Stomach smooth muscle (tissue), 2 donors: Measurements from ENCODE around the gene ZNF92.
"Not testable (repeated sequence)": the region's sequence is repeated elsewhere in the genome, so short reads cannot be mapped to it uniquely, and the experiment has no call there.

Source experiments
- H3K27ac ChIP-seq: one replicate; pipeline ENCODE4 v1.7.0; 2013; ENCODE audit warnings: mild to moderate bottlenecking, low read length, inconsistent platforms
- H3K27me3 ChIP-seq, 2 donors: one replicate each; pipeline ENCODE4 v1.7.0; 2013; ENCODE audit warnings: low read length in 2 of 2; ENCODE audit not compliant: insufficient read depth in 2 of 2, control insufficient read depth in 1 of 2
- H3K36me3 ChIP-seq, 2 donors: one replicate each; pipeline ENCODE4 v1.7.0; 2013; ENCODE audit warnings: low read length in 2 of 2; ENCODE audit not compliant: control insufficient read depth in 2 of 2, insufficient read depth in 2 of 2
- H3K4me1 ChIP-seq: one replicate; pipeline ENCODE4 v1.7.0; 2013; ENCODE audit warnings: low read length; ENCODE audit not compliant: control insufficient read depth, insufficient read depth
- H3K4me3 ChIP-seq, 2 donors: one replicate each; pipeline ENCODE4 v1.7.0; 2013; ENCODE audit warnings: low read length in 2 of 2
- H3K9ac ChIP-seq, 2 donors: one replicate each; pipeline ENCODE4 v1.7.0; 2013; ENCODE audit warnings: low read length in 2 of 2, mild to moderate bottlenecking in 1 of 2
- H3K9me3 ChIP-seq, 2 donors: one replicate each; pipeline ENCODE4 v1.7.0; 2013; ENCODE audit warnings: low read length in 2 of 2; ENCODE audit not compliant: control insufficient read depth in 2 of 2
- donor health status: healthy.
- donor health status: Pancreatic carcinoma.

The ZNF92 gene

GRCh38 chr7:65381742-65382141 lies 8.1 kb downstream of the ZNF92 start:
- Histone ChIP-seq H3K36me3 (no peaks in the 10 kb centered on the region), H3K9ac (no peak overlapping the region), H3K9me3 (no peaks in the 10 kb centered on the region), H3K4me1 (no peaks in the 10 kb centered on the region), H3K27ac (no peak overlapping the region), H3K27me3 (no peaks in the 10 kb centered on the region), H3K4me3 (no peak overlapping the region)

- no peaks in the 10 kb centered on the region for H3K27me3 ChIP-seq
- H3K9me3 ChIP-seq, result no peaks in the 10 kb centered on the region
- H3K9ac ChIP-seq, result no peak overlapping the region
- H3K27ac ChIP-seq, result no peak overlapping the region
- no peak overlapping the region for H3K4me3 ChIP-seq
- no peaks in the 10 kb centered on the region for H3K36me3 ChIP-seq
- H3K4me1 ChIP-seq, result no peaks in the 10 kb centered on the region
These were observed 8.8 kb downstream of the ZNF92 start for GRCh38 chr7:65382452-65382851.

GRCh38 chr7:65387891-65388290 lies 14.2 kb downstream of the ZNF92 start:
- no peaks in the 10 kb centered on the region for H3K36me3 ChIP-seq
- H3K27ac ChIP-seq, result no peak overlapping the region

GRCh38 chr7:65390588-65390987 lies 16.9 kb downstream of the ZNF92 start:
- no peaks in the 10 kb centered on the region for H3K9me3 ChIP-seq
- H3K4me1 ChIP-seq, result no peaks in the 10 kb centered on the region
- no peak overlapping the region for H3K27ac ChIP-seq
- H3K36me3 ChIP-seq, result no peaks in the 10 kb centered on the region
- H3K4me3 ChIP-seq, result no peak overlapping the region
- no peaks in the 10 kb centered on the region for H3K27me3 ChIP-seq
- no peak overlapping the region for H3K9ac ChIP-seq

More at GRCh38 chr7:65387891-65388290, 14.2 kb downstream of the ZNF92 start:
- Histone ChIP-seq H3K9me3 (no peaks in the 10 kb centered on the region), H3K27me3 (no peaks in the 10 kb centered on the region), H3K9ac (no peak overlapping the region), H3K4me3 (no peak overlapping the region), H3K4me1 (no peaks in the 10 kb centered on the region)

- no peaks in the 10 kb centered on the region for H3K9me3 ChIP-seq
- no peaks in the 10 kb centered on the region for H3K4me1 ChIP-seq
- H3K4me3 ChIP-seq, result no peak overlapping the region
- no peak overlapping the region for H3K9ac ChIP-seq
- no peaks in the 10 kb centered on the region for H3K27me3 ChIP-seq
- H3K36me3 ChIP-seq, result peaks cover 3 to 5% of the 10 kb centered on the region in 2 donors
- H3K27ac ChIP-seq, result no peak overlapping the region
These were observed 24.1 kb downstream of the ZNF92 start for GRCh38 chr7:65397730-65398142.

GRCh38 chr7:65398671-65399070 lies 25.0 kb downstream of the ZNF92 start:
- H3K9me3 ChIP-seq, H3K27ac ChIP-seq: not testable (repeated sequence)

GRCh38 chr7:65399101-65399500 lies 25.4 kb downstream of the ZNF92 start:
- not testable (repeated sequence) for H3K27me3 ChIP-seq, H3K36me3 ChIP-seq, H3K4me3 ChIP-seq, H3K9me3 ChIP-seq, H3K9ac ChIP-seq, H3K4me1 ChIP-seq, H3K27ac ChIP-seq

More at GRCh38 chr7:65398671-65399070, 25.0 kb downstream of the ZNF92 start:
- not testable (repeated sequence) for H3K36me3 ChIP-seq, H3K4me3 ChIP-seq, H3K9ac ChIP-seq, H3K27me3 ChIP-seq, H3K4me1 ChIP-seq

- no peaks in the 10 kb centered on the region for H3K27me3 ChIP-seq
- H3K27ac ChIP-seq, result no peak overlapping the region
- peaks cover 0 to 5% of the 10 kb centered on the region in 2 donors for H3K36me3 ChIP-seq
- no peak overlapping the region for H3K4me3 ChIP-seq
- H3K4me1 ChIP-seq, result no peaks in the 10 kb centered on the region
- peaks cover 22 to 26% of the 10 kb centered on the region in 2 donors for H3K9me3 ChIP-seq
- H3K9ac ChIP-seq, result no peak overlapping the region
These were observed 30.4 kb downstream of the ZNF92 start for GRCh38 chr7:65404020-65404419.

GRCh38 chr7:65406706-65407105 lies 33.1 kb downstream of the ZNF92 start:
- not testable (repeated sequence) for H3K36me3 ChIP-seq, H3K27me3 ChIP-seq, H3K9ac ChIP-seq, H3K4me3 ChIP-seq, H3K27ac ChIP-seq, H3K4me1 ChIP-seq
- peaks cover 22 to 26% of the 10 kb centered on the region in 2 donors for H3K9me3 ChIP-seq

- no peak overlapping the region for H3K4me3 ChIP-seq
- H3K4me1 ChIP-seq, result no peaks in the 10 kb centered on the region
- no peak overlapping the region for H3K27ac ChIP-seq
- H3K27me3 ChIP-seq, result no peaks in the 10 kb centered on the region
- H3K9me3 ChIP-seq, result peaks cover 17 to 21% of the 10 kb centered on the region in 2 donors
- no peaks in the 10 kb centered on the region for H3K36me3 ChIP-seq
- H3K9ac ChIP-seq, result no peak overlapping the region
These were observed 35.7 kb downstream of the ZNF92 start for GRCh38 chr7:65409363-65409762.

- Histone ChIP-seq H3K27me3 (no peaks in the 10 kb centered on the region), H3K9me3 (peaks cover 5 to 7% of the 10 kb centered on the region in 2 donors), H3K9ac (no peak overlapping the region), H3K36me3 (no peaks in the 10 kb centered on the region), H3K27ac (no peak overlapping the region), H3K4me3 (no peak overlapping the region), H3K4me1 (no peaks in the 10 kb centered on the region)
These were observed 37.6 kb downstream of the ZNF92 start for GRCh38 chr7:65411249-65411648.
